ENCODE data around the gene PUSL1. TPM values are rescaled to one million over a fixed set of nuclear protein-coding genes. Genes with fewer than 3 reads are reported as not detected.

PUSL1 gene
- polyA plus RNA-seq, 3 donors from 2014 or later = 17.3 to 25.4 (median 18.9) TPM

DNA sequence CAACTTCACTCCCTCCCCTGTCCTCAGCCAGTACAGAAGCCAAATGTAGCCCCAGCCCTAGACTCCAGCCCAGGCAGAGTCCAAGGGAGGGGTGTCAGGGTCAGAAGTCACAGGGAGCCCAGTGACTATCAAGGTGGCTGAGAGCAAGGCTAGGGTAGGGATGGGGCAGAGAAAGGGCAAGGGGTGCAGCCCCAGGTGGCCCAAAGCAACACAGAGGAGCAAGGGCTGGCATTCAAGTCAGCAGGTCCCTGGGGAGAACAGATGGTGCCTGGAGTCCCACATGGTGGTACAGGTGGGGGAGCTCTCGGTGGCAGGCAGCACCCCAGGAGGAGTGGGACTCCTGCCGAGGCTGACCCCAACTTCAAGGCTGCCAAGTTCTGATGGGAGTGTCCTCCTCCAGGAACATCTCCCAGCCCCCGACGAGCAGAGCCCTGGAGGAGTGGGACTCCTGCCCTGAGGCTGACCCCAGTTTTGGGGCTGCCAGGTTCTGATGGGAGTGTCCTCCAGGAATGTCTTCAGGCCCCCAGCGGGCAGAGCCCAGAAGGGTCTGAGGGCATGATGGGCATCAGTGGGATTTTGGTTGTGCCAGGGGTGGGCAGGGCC lies 44.5 kb downstream of the PUSL1 start:
- Mint-ChIP-seq H3K27ac (peak overlapping the region in 1 of 6 donors; percentile 62), H3K4me1 (peaks cover 0 to 6% of the 10 kb centered on the region in 2 donors), H3K9me3 (no peaks in the 10 kb centered on the region), H3K27me3 (ENCODE audit: low read depth in 3 of 3) (peaks cover 4 to 5% (median 4%) of the 10 kb centered on the region in 3 donors), H3K4me3 (peak overlapping the region in 4 of 5 donors; percentile 40 to 76 (median 58)), H3K36me3 (no peaks in the 10 kb centered on the region)
- DNase-seq = no peak

DNA sequence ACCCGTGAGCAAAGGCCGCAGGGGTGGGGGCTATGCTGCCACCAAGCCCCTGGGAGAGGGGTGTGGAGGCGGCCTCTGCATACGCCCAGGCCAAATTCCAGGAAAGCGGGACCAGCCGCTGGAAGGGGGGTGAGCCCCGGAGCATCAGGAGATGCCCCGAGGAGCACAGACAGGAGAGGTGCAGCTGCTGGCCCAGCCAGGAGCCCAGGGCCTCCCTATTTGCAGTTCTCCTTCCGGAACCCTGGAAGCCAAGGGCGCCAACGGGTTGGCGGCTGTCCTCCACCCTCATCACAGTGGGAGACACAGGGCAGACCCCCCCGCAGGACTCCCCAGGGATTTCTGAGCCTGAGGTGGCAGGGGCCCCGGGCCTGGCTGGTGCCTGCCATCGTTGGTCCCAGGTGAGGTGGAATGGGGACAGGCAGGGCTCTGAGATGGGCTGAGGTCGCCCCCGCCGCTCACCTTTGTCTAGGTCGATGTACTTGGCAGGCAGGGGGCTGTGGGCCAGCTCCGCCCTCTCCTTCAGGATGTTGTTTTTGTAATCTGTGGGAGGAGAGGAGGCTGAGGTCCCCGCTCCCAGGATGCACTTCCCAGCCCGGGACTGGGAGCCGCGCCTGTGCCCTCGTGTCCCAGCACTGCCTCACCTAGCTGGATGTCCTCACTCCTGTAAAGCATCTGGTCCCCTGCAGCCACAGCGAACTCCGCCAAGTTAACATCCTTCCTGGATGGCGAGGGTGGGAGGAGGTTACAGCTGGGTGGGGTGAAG lies 45.2 kb downstream of the PUSL1 start:
- peaks cover 3 to 6% (median 4%) of the 10 kb centered on the region in 3 donors for H3K27me3 Mint-ChIP-seq (ENCODE audit: low read depth in 3 of 3)
- H3K9me3 Mint-ChIP-seq = no peaks in the 10 kb centered on the region
- H3K4me1 Mint-ChIP-seq = peaks cover 0 to 3% of the 10 kb centered on the region in 2 donors
- no peaks in the 10 kb centered on the region for H3K36me3 Mint-ChIP-seq
- H3K4me3 Mint-ChIP-seq = no peak overlapping the region
- no peak for DNase-seq
- no peak overlapping the region for H3K27ac Mint-ChIP-seq

DNA sequence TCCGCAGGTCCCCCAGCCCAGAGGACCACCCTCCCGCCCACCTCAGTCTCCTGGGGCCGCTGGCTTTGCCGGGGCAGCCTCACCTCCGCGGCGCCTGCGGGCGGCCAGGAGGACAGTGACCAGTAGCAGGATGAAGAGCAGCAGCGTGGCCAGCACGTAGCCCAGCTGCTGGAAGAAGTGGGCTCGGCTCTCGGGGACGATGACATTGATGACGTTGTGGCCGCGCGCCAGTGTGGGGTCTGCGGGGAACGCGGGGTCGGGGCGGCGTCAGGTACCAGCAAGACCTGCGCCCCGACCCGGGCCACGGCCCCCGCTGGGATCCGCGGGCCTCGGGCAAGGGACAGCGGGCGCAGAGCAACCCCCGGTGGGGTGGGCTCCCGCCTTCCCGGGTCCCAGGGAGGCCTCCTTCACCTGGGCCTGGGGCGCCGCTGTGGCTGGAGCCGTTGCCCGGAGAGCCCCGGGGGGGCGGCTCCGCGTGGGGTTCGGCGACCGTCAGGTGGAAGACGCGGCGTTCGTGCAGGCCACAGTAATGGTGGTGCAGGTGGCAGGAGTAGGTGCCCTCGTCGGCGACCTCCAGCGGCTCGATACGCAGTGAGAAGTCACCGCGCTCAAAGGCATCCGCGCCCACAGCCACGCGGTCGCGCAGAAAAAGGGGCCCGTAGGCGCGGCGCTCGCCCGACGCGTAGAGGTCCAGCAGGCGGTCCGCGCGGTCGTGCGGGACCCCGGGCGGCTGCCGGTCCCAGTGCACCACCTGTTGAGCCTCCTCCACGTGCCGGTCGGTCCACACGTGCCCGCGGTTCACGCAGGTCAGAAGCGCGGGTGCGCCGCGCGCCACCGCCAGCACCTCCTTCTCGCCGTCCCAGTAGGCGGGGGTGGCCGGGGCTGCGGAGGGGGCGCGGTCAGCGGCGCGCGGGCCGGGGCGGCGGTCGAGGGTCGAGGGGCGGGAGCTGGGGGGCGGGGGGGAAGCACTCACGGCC lies 46.2 kb downstream of the PUSL1 start:
- peaks cover 5 to 6% (median 6%) of the 10 kb centered on the region in 3 donors for H3K27me3 Mint-ChIP-seq (ENCODE audit: low read depth in 3 of 3)
- H3K4me1 Mint-ChIP-seq = peaks cover 0 to 3% of the 10 kb centered on the region in 2 donors
- H3K4me3 Mint-ChIP-seq = peak overlapping the region in 1 of 5 donors; percentile 33
- H3K9me3 Mint-ChIP-seq = no peaks in the 10 kb centered on the region
- no peak for DNase-seq
- no peak overlapping the region for H3K27ac Mint-ChIP-seq
- H3K36me3 Mint-ChIP-seq = no peaks in the 10 kb centered on the region

DNA sequence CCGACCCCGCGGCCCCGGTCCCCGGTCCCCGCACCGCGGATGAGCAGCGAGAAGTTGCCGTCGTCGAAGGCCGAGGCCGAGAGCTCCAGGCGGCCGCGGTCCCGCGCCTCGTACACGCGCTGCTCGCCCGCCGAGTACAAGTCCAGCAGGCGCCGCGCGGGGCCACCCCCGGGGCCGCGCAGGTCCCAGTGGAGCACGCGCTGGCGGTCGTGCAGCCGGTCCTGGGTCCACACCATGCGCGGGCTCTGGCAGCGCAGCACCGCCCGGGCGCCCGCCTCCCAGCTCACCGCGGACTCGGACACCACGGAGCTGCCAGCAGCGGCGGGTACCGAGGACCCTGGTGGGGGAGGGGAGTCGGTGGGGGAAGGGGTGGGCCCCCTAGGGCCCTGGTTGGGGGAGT lies 47.0 kb downstream of the PUSL1 start:
- H3K4me3 Mint-ChIP-seq = no peak overlapping the region

DNA sequence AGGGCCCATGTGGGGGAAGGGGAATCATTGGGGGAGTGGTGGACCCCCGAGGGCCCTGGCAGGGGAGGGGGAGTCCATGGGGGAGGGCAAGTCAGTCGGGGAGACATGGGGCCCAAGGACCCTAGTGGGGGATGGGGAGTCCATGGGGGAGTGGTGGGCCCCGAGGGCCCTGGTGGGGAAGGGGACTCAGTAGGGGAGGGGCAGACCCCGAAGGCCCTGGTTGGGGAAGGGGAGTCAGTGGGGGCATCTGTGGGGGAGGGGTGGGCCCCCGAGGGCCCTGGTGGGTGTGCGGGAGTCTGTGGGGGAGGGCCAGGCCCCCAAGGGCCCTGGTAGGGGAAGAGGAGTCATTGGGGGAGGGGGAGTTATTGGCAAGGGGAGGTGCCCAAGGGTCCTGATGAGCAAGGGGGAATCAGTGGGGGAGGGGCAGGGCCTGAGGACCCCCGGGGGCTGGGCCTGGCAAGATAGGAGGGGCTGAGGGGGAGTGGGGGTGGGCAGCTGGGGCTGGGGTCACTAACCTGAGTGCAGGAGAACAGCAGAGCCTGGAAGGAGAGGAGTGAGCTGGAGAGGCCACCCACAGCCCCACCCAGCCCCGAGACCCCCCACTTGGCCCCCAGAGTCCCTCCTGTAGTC lies 47.9 kb downstream of the PUSL1 start:
- peaks cover 5 to 8% (median 6%) of the 10 kb centered on the region in 3 donors for H3K27me3 Mint-ChIP-seq (ENCODE audit: low read depth in 3 of 3)
- H3K4me1 Mint-ChIP-seq = peaks cover 0 to 3% of the 10 kb centered on the region in 2 donors
- H3K4me3 Mint-ChIP-seq = no peak overlapping the region

More for the DNA sequence above, 47.0 kb downstream of the PUSL1 start:
- H3K4me1 Mint-ChIP-seq = peaks cover 0 to 3% of the 10 kb centered on the region in 2 donors
- H3K27me3 Mint-ChIP-seq (ENCODE audit: low read depth in 3 of 3) = peaks cover 5 to 6% (median 6%) of the 10 kb centered on the region in 3 donors
- H3K9me3 Mint-ChIP-seq = no peaks in the 10 kb centered on the region
- peak in 1 of 3 donors; percentile 22 for DNase-seq
- no peaks in the 10 kb centered on the region for H3K36me3 Mint-ChIP-seq
- H3K27ac Mint-ChIP-seq = no peak overlapping the region

DNA sequence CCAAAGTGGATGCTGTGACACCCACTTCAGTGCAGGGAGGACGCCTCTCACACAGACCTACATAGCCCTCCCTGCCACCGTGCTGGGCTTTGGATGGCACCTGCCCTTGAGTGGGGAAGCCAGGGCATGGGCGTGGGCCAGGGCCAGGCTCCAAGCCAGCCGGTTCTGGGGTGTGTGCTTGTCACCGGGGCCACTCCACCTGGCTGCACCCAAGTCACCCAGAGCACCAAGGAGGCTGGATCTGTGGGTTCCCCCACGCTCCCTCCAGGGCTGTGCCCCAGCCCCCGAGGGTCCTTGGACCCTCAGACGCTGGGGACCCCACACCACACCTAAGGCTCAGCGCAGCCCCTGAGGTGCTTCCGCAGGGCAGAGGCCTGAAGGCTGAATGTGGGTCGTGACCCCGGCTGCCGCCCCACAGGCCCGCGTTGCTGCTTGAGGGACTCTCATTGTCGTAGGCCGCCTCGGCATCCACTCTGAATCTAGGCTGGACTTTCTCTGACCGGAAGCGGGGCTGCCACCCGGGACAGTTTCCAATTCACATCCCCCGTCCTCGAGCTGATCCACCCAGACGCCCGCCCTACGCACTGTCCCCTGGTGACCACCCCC lies 48.5 kb downstream of the PUSL1 start:
- Mint-ChIP-seq H3K27me3 (ENCODE audit: low read depth in 3 of 3) (peaks cover 5 to 8% (median 6%) of the 10 kb centered on the region in 3 donors), H3K36me3 (no peaks in the 10 kb centered on the region), H3K9me3 (no peaks in the 10 kb centered on the region), H3K4me1 (peaks cover 0 to 3% of the 10 kb centered on the region in 2 donors), H3K27ac (no peak overlapping the region), H3K4me3 (no peak overlapping the region)
- DNase-seq = no peak

More for the DNA sequence above, 47.9 kb downstream of the PUSL1 start:
- H3K9me3 Mint-ChIP-seq = no peaks in the 10 kb centered on the region
- no peak overlapping the region for H3K27ac Mint-ChIP-seq
- no peak for DNase-seq
- no peaks in the 10 kb centered on the region for H3K36me3 Mint-ChIP-seq

DNA sequence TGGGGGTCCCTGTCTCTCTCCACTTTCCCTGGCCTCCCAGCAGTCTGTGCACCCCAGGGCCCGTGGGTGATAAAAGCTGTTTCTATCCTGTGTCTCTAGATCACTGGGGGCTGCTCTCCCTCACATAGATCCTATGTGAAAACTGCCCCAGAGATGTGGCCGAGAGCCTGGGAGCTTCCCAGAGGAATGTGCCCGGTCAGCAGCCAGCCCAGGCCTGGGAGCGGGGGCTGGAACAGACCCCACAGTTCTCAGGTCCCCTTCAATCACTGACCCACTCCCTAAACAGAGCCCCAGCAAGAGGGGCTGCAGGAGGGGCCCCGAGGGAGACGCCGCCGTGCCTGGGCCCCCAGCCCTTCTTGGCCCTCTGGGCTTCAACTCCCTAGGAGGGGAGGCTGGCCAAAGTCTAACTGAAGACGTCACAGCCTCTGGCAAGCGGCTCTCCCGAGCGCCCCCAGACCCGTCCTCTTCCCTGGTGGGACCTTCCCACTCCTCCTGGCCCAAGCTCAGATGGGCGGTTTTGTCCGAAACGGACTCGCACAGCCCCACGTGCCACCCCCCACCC lies 49.6 kb downstream of the PUSL1 start:
- H3K4me3 Mint-ChIP-seq = no peak overlapping the region
- peaks cover 2 to 5% (median 5%) of the 10 kb centered on the region in 3 donors for H3K27me3 Mint-ChIP-seq (ENCODE audit: low read depth in 3 of 3)
- no peaks in the 10 kb centered on the region for H3K36me3 Mint-ChIP-seq
- DNase-seq = no peak
- H3K4me1 Mint-ChIP-seq = peaks cover 0 to 2% of the 10 kb centered on the region in 2 donors
- no peaks in the 10 kb centered on the region for H3K9me3 Mint-ChIP-seq
- no peak overlapping the region for H3K27ac Mint-ChIP-seq

DNA sequence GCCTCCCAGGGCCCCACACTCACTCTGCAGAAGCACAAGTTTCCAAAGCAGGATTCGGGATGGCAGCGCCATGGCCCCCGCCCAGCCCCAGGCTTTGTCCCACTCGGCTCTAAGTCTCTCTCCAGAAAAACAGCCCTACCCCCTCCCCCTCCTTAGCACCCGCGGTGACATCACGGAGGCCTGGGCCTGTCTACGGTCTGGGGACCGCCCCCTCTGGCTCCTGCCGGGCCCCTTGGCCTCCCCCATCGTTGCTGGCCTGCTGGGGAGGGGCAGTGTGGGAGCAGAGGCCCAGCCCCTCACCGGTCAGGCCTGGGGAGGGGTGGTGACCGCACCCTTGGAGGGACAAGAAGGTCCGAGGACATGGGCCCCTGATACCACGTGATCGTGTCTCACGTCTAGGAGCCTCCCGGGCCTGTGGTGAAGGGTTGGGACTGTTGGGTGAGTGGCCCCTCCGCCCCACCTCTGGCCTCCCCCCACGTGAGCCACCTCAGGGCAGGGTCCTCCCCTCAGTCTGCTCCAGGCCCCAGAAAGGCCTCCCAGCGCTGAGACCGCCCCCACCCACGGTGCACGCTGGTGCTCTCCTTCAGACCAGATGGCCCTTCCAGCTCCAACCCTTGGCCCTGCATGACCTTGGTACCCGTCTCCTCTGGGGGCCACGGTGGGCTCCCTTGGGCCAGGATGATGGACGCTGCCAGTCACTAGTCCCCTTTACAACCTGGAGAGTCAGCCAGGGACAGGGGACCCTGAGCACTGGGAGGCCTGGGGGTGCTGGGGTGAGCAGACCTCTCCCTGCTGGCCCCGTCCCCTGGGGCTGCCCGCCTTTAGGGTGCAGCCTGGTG lies 50.3 kb downstream of the PUSL1 start, which contains the start of gene MXRA8:
TSS of gene MXRA8 (minus strand) at position 123 of the 839 bp plus-strand sequence. CDS start at position 72, 51 bp downstream.
- no peaks in the 10 kb centered on the region for H3K9me3 Mint-ChIP-seq
- no peak within 1 kb of the TSS for H3K4me3 Mint-ChIP-seq
- H3K27ac Mint-ChIP-seq = peak within 1 kb of the TSS in 1 of 6 donors; percentile 24
- peaks cover 2 to 5% (median 5%) of the 10 kb centered on the region in 3 donors for H3K27me3 Mint-ChIP-seq (ENCODE audit: low read depth in 3 of 3)
- no peaks in the 10 kb centered on the region for H3K36me3 Mint-ChIP-seq
- DNase-seq = no peak
- H3K4me1 Mint-ChIP-seq = peaks cover 0 to 2% of the 10 kb centered on the region in 2 donors

DNA sequence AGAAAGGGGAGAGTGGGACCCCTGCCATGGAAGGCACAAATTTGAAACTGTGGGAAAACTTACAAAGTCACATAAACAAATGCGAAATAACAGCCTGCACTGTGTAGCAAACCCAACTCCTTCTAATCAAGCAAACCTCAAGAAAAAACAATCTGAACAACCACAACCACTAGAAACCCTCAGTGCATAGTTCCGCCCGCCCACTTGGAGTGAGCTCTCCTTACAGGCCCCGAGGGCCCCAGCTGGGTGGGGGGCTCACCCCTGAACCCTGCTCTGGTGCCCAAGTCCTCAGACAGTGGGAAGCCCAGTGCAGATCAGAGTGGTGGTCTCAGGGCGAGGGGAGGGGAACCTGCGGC lies 50.9 kb downstream of the PUSL1 start:
- Mint-ChIP-seq H3K4me1 (no peaks in the 10 kb centered on the region), H3K4me3 (no peak overlapping the region), H3K36me3 (no peaks in the 10 kb centered on the region)

DNA sequence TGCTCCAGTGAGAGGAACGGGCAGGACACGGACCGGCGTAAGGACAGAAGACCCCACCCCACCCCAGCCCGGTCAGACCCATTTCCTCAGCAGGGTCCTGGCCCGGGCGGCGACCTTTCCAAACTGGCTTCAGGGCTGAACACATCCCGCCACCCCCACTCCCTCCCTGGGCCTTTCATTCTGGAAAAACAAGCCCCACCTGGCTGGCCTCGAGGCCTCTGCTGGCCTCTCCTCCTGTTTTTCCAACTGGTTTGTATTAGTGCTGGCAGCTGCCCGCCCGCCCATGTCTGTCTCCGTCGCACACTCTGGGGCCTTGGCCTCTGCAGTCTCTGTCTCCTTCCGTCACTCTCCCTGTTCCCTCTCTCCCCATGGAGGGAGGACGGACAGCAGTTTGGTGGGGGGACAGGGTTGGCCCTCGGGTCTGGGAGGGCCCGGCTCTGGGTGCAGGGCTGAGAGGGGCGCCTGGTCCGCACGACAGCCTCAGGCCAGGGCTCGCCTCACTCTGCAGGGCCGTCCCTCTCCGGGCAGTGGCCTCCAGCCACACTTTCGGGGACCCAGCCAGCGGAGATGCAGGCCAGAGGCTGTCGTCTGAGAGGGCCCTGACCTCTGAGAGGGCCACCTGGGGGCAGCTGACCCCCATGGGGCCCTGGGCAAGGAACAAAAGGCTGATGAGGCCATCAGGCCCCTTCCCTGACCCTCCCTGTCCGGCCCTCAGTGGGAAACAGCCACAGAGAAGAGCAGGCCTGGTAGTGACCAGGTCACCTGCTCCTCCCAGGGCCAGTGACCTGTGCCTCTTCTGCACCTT lies 51.5 kb downstream of the PUSL1 start:
- H3K27ac Mint-ChIP-seq = no peak overlapping the region

More for the DNA sequence above, 50.9 kb downstream of the PUSL1 start:
- Mint-ChIP-seq H3K9me3 (no peaks in the 10 kb centered on the region), H3K27me3 (ENCODE audit: low read depth in 3 of 3) (peaks cover 2 to 5% (median 5%) of the 10 kb centered on the region in 3 donors), H3K27ac (peak overlapping the region in 1 of 6 donors; percentile 24)
- DNase-seq = no peak

DNA sequence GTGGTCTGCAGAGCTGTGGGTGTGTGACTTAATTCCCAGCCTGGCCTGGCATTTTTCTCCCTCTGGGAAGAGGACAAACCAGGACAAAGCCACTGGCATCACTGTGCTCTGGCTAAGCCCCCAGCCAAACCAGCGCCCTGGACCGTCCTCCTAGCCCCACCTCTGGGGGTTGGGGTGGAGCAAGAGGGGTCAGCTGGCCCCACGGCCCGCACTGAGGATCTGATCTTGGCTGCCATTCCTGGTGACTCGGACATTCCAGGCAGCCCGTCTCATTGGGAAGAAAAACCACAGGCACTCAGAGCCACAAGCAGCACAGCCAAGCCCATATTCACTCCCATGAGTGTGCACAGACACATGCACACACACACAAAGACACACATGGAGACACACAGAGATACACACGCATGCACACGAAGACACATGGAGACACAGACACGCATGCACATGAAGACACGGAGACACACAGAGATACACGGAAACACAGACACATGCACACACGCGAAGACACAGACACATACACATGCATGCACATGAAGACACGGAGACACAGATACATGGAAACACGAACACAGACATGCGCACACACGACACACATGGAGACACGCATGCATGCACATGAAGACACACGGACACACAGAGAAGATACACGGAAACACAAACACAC lies 52.2 kb downstream of the PUSL1 start:
- no peak for DNase-seq
- Mint-ChIP-seq H3K27ac (no peak overlapping the region), H3K9me3 (no peaks in the 10 kb centered on the region), H3K4me1 (no peaks in the 10 kb centered on the region), H3K27me3 (ENCODE audit: low read depth in 3 of 3) (peaks cover 2 to 5% (median 5%) of the 10 kb centered on the region in 3 donors), H3K36me3 (no peaks in the 10 kb centered on the region), H3K4me3 (no peak overlapping the region)

More for the DNA sequence above, 51.5 kb downstream of the PUSL1 start:
- Mint-ChIP-seq H3K27me3 (ENCODE audit: low read depth in 3 of 3) (peaks cover 2 to 5% (median 5%) of the 10 kb centered on the region in 3 donors), H3K9me3 (no peaks in the 10 kb centered on the region), H3K4me1 (no peaks in the 10 kb centered on the region), H3K4me3 (no peak overlapping the region), H3K36me3 (no peaks in the 10 kb centered on the region)
- no peak for DNase-seq

Data from immature natural killer cell (primary cell).